ENCODE measurements around the gene HMGCR. TPM values are rescaled to one million over a fixed set of nuclear protein-coding genes. Genes with fewer than 3 reads are reported as not detected.

The HMGCR gene
- total and polyA plus RNA-seq, 7 donors = 9.7 to 61.9 (median 10.8) TPM

DNA sequence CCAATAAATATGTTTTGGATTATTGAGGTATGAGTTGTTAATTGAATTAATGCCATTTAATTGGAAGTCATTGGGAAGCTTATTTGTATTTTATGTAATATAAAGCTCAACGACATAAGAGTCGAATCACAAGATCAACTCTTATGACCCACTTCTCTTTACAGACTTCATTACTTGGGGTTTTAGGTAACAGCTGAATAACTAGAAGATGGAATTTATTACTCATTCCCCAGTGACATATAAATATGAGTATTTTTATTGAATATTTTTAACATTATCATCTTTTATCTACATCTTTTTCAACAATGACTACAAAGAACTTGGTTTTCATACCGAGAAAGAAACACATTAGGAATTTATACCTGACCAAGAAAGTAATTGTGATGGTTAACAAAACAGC lies 21.1 kb downstream of the HMGCR start:
- H3K9me3 ChIP-seq = no peaks in the 10 kb centered on the region
- WGBS, 2 donors = 95 to 96% methylated on average over 3 of the region's 3 CpGs
- intact Hi-C loops (cut with DNase I) = no loop called here

DNA sequence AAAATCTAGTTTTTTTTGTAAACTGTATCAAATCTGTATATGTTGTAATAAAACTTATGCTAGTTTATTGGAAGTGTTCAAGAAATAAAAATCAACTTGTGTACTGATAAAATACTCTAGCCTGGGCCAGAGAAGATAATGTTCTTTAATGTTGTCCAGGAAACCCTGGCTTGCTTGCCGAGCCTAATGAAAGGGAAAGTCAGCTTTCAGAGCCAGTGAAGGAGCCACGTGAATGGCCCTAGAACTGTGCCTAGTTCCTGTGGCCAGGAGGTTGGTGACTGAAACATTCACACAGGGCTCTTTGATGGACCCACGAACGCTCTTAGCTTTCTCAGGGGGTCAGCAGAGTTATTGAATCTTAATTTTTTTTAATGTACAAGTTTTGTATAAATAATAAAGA lies 24.3 kb downstream of the HMGCR start:
- WGBS, 2 donors = 85% methylated on average over 4 of the region's 4 CpGs
- intact Hi-C loops (cut with DNase I) = no loop called here
- no peaks in the 10 kb centered on the region for H3K9me3 ChIP-seq
- TF ChIP-seq, protein P1, sequence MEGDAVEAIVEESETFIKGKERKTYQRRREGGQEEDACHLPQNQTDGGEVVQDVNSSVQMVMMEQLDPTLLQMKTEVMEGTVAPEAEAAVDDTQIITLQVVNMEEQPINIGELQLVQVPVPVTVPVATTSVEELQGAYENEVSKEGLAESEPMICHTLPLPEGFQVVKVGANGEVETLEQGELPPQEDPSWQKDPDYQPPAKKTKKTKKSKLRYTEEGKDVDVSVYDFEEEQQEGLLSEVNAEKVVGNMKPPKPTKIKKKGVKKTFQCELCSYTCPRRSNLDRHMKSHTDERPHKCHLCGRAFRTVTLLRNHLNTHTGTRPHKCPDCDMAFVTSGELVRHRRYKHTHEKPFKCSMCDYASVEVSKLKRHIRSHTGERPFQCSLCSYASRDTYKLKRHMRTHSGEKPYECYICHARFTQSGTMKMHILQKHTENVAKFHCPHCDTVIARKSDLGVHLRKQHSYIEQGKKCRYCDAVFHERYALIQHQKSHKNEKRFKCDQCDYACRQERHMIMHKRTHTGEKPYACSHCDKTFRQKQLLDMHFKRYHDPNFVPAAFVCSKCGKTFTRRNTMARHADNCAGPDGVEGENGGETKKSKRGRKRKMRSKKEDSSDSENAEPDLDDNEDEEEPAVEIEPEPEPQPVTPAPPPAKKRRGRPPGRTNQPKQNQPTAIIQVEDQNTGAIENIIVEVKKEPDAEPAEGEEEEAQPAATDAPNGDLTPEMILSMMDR (IDR thresholded peaks at IDR 0.05) = no peak
- no peak for TF ChIP-seq EP300 (IDR thresholded peaks at IDR 0.05)
- TF ChIP-seq POLR2AphosphoS5 (IDR thresholded peaks at IDR 0.05) = no peak
- DNase-seq = no peak
- H3K27me3 ChIP-seq = no peaks in the 10 kb centered on the region
- peaks cover 22 to 47% (median 32%) of the 10 kb centered on the region in 4 donors for H3K36me3 ChIP-seq
- H3K4me1 ChIP-seq = peaks cover 0 to 8% (median 3%) of the 10 kb centered on the region in 4 donors
- no peak overlapping the region for H3K4me3 ChIP-seq
- H3K27ac ChIP-seq = no peak overlapping the region

More for the DNA sequence above, 21.1 kb downstream of the HMGCR start:
- TF ChIP-seq POLR2A (IDR thresholded peaks at IDR 0.05) (no peak), EP300 (IDR thresholded peaks at IDR 0.05) (no peak), POLR2AphosphoS5 (IDR thresholded peaks at IDR 0.05) (no peak)
- TF ChIP-seq, protein P1 (IDR thresholded peaks at IDR 0.05) = no peak
- Histone ChIP-seq H3K4me1 (peaks cover 0 to 1% (median under 1%) of the 10 kb centered on the region in 4 donors), H3K27me3 (no peaks in the 10 kb centered on the region), H3K36me3 (peaks cover 24 to 77% (median 49%) of the 10 kb centered on the region in 4 donors), H3K27ac (no peak overlapping the region), H3K4me3 (no peak overlapping the region)
- no peak for DNase-seq

DNA sequence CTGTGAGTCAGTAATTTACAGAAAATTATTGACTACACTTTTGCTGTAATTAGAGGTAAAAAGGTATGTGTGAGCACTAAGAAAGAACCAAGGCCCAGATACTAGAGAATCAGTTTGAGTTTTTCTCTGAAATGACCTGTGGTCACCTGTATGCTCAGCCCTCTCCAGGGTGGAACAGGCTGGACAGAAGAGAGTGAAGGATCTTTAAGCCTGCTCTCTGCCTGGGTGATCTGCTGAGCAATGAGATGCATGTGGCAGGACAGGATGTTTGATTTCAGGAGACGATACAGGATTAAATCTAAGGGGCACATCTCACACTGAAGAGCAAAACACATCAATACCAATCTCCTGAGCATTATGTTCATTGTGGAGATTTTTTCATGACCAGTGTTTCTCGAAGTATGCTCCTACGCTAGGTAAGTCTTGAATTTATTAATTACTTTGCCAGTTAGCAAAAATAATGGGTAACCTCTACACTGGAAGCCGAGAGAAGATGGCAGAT lies 25.5 kb downstream of the HMGCR start:
- no peaks in the 10 kb centered on the region for H3K27me3 ChIP-seq
- intact Hi-C loops (cut with DNase I) = no loop called here
- H3K9me3 ChIP-seq = no peaks in the 10 kb centered on the region
- TF ChIP-seq EP300 (IDR thresholded peaks at IDR 0.05) (no peak), POLR2AphosphoS5 (IDR thresholded peaks at IDR 0.05) (no peak), POLR2A (IDR thresholded peaks at IDR 0.05) (no peak)
- TF ChIP-seq, protein P1 (IDR thresholded peaks at IDR 0.05) = no peak
- no peak overlapping the region for H3K4me3 ChIP-seq
- 91 to 92% methylated on average over 4 of the region's 4 CpGs for WGBS, 2 donors
- peaks cover 0 to 8% (median 3%) of the 10 kb centered on the region in 4 donors for H3K4me1 ChIP-seq
- DNase-seq = no peak
- no peak overlapping the region for H3K27ac ChIP-seq
- peaks cover 15 to 35% (median 21%) of the 10 kb centered on the region in 4 donors for H3K36me3 ChIP-seq

DNA sequence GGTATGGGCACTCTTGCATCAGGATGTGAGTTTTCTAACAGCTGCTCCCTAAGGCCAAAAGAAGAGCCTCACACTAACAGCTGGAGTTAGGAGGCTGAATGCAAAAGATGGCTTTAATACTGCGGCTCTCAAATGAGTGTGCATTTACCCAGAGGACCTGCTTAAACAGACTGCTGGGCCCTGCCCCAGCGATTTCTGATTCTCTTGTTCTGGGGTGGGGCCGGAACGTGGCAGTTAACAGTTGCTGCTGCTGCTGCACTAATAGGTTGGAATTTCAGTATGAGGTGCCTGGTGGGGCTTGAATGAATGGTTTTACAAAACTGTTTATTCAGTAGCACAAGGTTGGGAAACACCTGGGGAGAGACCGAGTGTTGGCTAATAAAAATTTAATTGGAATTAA lies 26.1 kb downstream of the HMGCR start:
- Histone ChIP-seq H3K4me3 (no peak overlapping the region), H3K36me3 (peaks cover 15 to 29% (median 18%) of the 10 kb centered on the region in 4 donors), H3K4me1 (peaks cover 0 to 8% (median 3%) of the 10 kb centered on the region in 4 donors), H3K9me3 (no peaks in the 10 kb centered on the region), H3K27ac (no peak overlapping the region), H3K27me3 (no peaks in the 10 kb centered on the region)
- no peak for DNase-seq
- 19 to 64% methylated on average over 5 of the region's 5 CpGs for WGBS, 2 donors
- intact Hi-C loops (cut with DNase I) = no loop called here
- TF ChIP-seq, protein P1 (IDR thresholded peaks at IDR 0.05) = no peak
